ENCODE data around the gene ZNF217. TPM values are rescaled to one million over a fixed set of nuclear protein-coding genes. Genes with fewer than 3 reads are reported as not detected.
"Not testable (repeated sequence)": the region's sequence is repeated elsewhere in the genome, so short reads cannot be mapped to it uniquely, and the experiment has no call there.

ZNF217 gene
- total and polyA plus RNA-seq, 4 donors: 6.0 to 32.6 (median 24.5) TPM

GRCh38 chr20:53598140-53599043, 4.8 kb upstream of the ZNF217 start:
- Histone ChIP-seq H3K9me3 (ENCODE audit: control insufficient read depth in 4 of 4, insufficient read depth in 3 of 4, low read length in 3 of 4) (no peaks in the 10 kb centered on the region), H3K27ac (ENCODE audit: low read depth in 1 of 2, low read length in 1 of 2) (no peak overlapping the region), H3K36me3 (ENCODE audit: control insufficient read depth in 4 of 4, insufficient read depth in 4 of 4, low read length in 4 of 4) (no peaks in the 10 kb centered on the region), H3K4me1 (ENCODE audit: control insufficient read depth in 5 of 5, insufficient read depth in 5 of 5, low read length in 5 of 5) (peaks cover 0 to 19% (median 0%) of the 10 kb centered on the region in 5 donors), H3K27me3 (ENCODE audit: control insufficient read depth in 3 of 3, insufficient read depth in 3 of 3, low read length in 2 of 3) (no peaks in the 10 kb centered on the region), H3K9ac (ENCODE audit: insufficient read depth in 1 of 2, low read length in 2 of 2) (no peak overlapping the region), H3K4me3 (no peak overlapping the region)
- ATAC-seq (ENCODE audit: insufficient read depth, low FRiP score): no peak
- no peak for DNase-seq
- no peak for TF ChIP-seq CTCF (IDR thresholded peaks at IDR 0.05; ENCODE audit: control extremely low read depth, extremely low read depth)
- WGBS, 2 donors: 84 to 89% methylated on average over 9 of the region's 9 CpGs

DNA sequence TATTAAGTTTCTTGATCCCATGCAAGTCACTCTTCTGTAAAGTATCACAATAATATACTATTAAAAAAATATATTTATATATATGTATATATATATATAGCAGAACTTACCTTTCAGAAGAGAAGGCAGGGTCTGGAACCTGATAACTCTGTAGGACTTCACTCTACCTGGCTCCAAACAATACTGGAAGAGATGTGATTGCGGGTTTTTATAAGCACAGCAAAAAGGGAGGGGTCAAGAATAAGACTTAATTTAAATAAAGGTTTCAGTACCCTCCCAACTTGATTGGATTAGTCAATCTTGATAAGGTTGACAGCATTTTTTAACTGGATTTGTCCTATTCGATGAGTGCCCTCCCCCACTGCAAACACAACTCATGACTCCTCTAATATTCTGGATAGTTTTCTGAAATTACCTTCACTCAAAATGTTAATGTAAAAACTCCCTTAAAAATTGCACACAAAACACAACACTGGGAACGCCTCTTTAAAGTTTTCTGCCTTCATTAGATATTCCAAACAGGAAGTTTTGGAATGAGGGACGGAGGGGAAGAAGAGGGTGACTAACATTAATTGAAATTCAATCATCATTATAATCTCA, 4.0 kb upstream of the ZNF217 start:
- no peak for ATAC-seq (ENCODE audit: insufficient read depth, low FRiP score)

DNA sequence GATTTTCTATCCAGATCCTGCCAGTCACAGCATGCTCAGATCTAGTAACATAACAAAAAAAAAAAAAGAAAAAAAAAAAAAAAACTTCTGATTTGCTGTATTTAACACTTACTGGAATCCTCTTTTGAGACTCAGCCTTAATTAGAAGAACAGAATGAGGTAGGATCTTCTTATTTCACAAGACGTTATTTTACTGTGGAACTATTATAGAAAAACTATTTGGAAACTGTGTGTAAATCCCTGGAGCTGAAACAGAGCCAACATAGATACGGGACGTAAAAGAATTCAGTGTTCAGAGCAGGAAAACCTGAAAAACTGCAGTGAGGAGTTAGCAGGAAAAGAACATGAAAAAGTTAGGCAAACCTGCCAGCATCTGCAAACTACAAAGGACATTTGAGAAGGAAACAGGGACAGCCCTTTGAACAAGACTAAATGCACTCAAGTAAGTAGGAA, 3.4 kb upstream of the ZNF217 start:
- no peaks in the 10 kb centered on the region for H3K27me3 ChIP-seq (ENCODE audit: control insufficient read depth in 3 of 3, insufficient read depth in 3 of 3, low read length in 2 of 3)
- TF ChIP-seq CTCF (IDR thresholded peaks at IDR 0.05; ENCODE audit: control extremely low read depth, extremely low read depth): no peak
- DNase-seq (peak in 2 of 3 donors; percentile 83 to 91), ATAC-seq (ENCODE audit: insufficient read depth, low FRiP score) (no peak)
- H3K4me3 ChIP-seq: no peak overlapping the region
- no peaks in the 10 kb centered on the region for H3K36me3 ChIP-seq (ENCODE audit: control insufficient read depth in 4 of 4, insufficient read depth in 4 of 4, low read length in 4 of 4)
- 18 to 24% methylated on average over 3 of the region's 3 CpGs for WGBS, 2 donors
- H3K27ac ChIP-seq (ENCODE audit: low read depth in 1 of 2, low read length in 1 of 2): no peak overlapping the region
- H3K4me1 ChIP-seq (ENCODE audit: control insufficient read depth in 5 of 5, insufficient read depth in 5 of 5, low read length in 5 of 5): peaks cover 0 to 19% (median 0%) of the 10 kb centered on the region in 5 donors
- no peaks in the 10 kb centered on the region for H3K9me3 ChIP-seq (ENCODE audit: control insufficient read depth in 4 of 4, insufficient read depth in 3 of 4, low read length in 3 of 4)
- no peak overlapping the region for H3K9ac ChIP-seq (ENCODE audit: insufficient read depth in 1 of 2, low read length in 2 of 2)

More for the DNA sequence above, 4.0 kb upstream of the ZNF217 start:
- DNase-seq: no peak
- no peak for TF ChIP-seq CTCF (IDR thresholded peaks at IDR 0.05; ENCODE audit: control extremely low read depth, extremely low read depth)
- H3K36me3 ChIP-seq (ENCODE audit: control insufficient read depth in 4 of 4, insufficient read depth in 4 of 4, low read length in 4 of 4): no peaks in the 10 kb centered on the region
- peaks cover 0 to 19% (median 0%) of the 10 kb centered on the region in 5 donors for H3K4me1 ChIP-seq (ENCODE audit: control insufficient read depth in 5 of 5, insufficient read depth in 5 of 5, low read length in 5 of 5)
- no peaks in the 10 kb centered on the region for H3K9me3 ChIP-seq (ENCODE audit: control insufficient read depth in 4 of 4, insufficient read depth in 3 of 4, low read length in 3 of 4)
- no peak overlapping the region for H3K4me3 ChIP-seq
- H3K27ac ChIP-seq (ENCODE audit: low read depth in 1 of 2, low read length in 1 of 2): no peak overlapping the region
- H3K27me3 ChIP-seq (ENCODE audit: control insufficient read depth in 3 of 3, insufficient read depth in 3 of 3, low read length in 2 of 3): no peaks in the 10 kb centered on the region
- no peak overlapping the region for H3K9ac ChIP-seq (ENCODE audit: insufficient read depth in 1 of 2, low read length in 2 of 2)
- 66 to 83% methylated on average over 4 of the region's 4 CpGs for WGBS, 2 donors

- Histone ChIP-seq H3K4me1 (ENCODE audit: control insufficient read depth in 5 of 5, insufficient read depth in 5 of 5, low read length in 5 of 5) (peaks cover 0 to 20% (median 0%) of the 10 kb centered on the region in 5 donors), H3K27ac (ENCODE audit: low read depth in 1 of 2, low read length in 1 of 2) (peak overlapping the region; percentile 7 to 53), H3K9ac (ENCODE audit: insufficient read depth in 1 of 2, low read length in 2 of 2) (peak overlapping the region in 1 of 2 donors; percentile 0)
- not testable (repeated sequence) for H3K27me3 ChIP-seq (ENCODE audit: control insufficient read depth in 3 of 3, insufficient read depth in 3 of 3, low read length in 2 of 3); H3K4me3 ChIP-seq; H3K9me3 ChIP-seq (ENCODE audit: control insufficient read depth in 4 of 4, insufficient read depth in 3 of 4, low read length in 3 of 4); ATAC-seq (ENCODE audit: insufficient read depth, low FRiP score); H3K36me3 ChIP-seq (ENCODE audit: control insufficient read depth in 4 of 4, insufficient read depth in 4 of 4, low read length in 4 of 4)
- peak in 2 of 3 donors; percentile 73 to 81 for DNase-seq
- 22 to 34% methylated on average over 12 of the region's 12 CpGs for WGBS, 2 donors
Observed at GRCh38 chr20:53596189-53597001, 2.8 kb upstream of the ZNF217 start.

DNA sequence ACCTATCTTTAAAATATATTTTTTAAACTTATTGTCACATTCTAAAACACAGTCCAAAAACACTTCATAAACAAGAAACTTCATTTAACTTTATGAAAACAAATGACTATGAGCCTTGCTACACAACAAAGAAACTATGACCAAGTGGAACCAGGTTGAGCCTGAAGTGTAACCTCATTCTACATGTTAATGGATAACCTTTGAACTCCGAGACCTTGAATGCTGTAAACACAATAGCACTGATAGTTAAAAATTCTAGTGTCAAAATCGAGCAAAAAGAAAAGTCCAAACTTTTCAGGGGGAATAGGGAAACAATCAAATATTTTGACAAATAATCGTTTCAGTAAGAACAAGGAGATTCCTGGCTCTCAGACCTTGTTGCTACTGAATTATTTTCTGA, 2.1 kb upstream of the ZNF217 start:
- H3K4me3 ChIP-seq; H3K9me3 ChIP-seq (ENCODE audit: control insufficient read depth in 4 of 4, insufficient read depth in 3 of 4, low read length in 3 of 4); H3K27ac ChIP-seq (ENCODE audit: low read depth in 1 of 2, low read length in 1 of 2); H3K27me3 ChIP-seq (ENCODE audit: control insufficient read depth in 3 of 3, insufficient read depth in 3 of 3, low read length in 2 of 3); H3K36me3 ChIP-seq (ENCODE audit: control insufficient read depth in 4 of 4, insufficient read depth in 4 of 4, low read length in 4 of 4); ATAC-seq (ENCODE audit: insufficient read depth, low FRiP score): not testable (repeated sequence)
- peak in 1 of 3 donors; percentile 56 for DNase-seq
- Histone ChIP-seq H3K4me1 (ENCODE audit: control insufficient read depth in 5 of 5, insufficient read depth in 5 of 5, low read length in 5 of 5) (peaks cover 0 to 23% (median under 1%) of the 10 kb centered on the region in 5 donors), H3K9ac (ENCODE audit: insufficient read depth in 1 of 2, low read length in 2 of 2) (peak overlapping the region in 1 of 2 donors; percentile 23)
- 36 to 48% methylated on average over 2 to 3 of the region's 3 CpGs for WGBS, 2 donors
